Measurements from ENCODE around the gene CYTH2.

CYTH2 gene

GRCh38 chr19:48512504-48513288 is 43.5 kb downstream of the CYTH2 start:
- TF ChIP-seq TAF1 (IDR thresholded peaks at IDR 0.05; ENCODE audit: low read depth) (no peak), ZBTB7A (IDR thresholded peaks at IDR 0.05; ENCODE audit: low read depth) (no peak), RAD21 (IDR thresholded peaks at IDR 0.05; ENCODE audit: low read depth) (no peak), USF1 (IDR thresholded peaks at IDR 0.05) (no peak), FOXM1 (IDR thresholded peaks at IDR 0.05; ENCODE audit: borderline replicate concordance, low read depth) (no peak), EGR1 (IDR thresholded peaks at IDR 0.05) (no peak), NFIC (IDR thresholded peaks at IDR 0.05) (no peak), YY1 (IDR thresholded peaks at IDR 0.05; ENCODE audit: low read depth) (no peak), EP300 (IDR thresholded peaks at IDR 0.05; ENCODE audit: borderline replicate concordance) (no peak), CEBPB (IDR thresholded peaks at IDR 0.05) (no peak), MAX (IDR thresholded peaks at IDR 0.05) (no peak), TEAD4 (IDR thresholded peaks at IDR 0.05) (no peak), CREB1 (IDR thresholded peaks at IDR 0.05; ENCODE audit: low read depth) (no peak), REST (IDR thresholded peaks at IDR 0.05; ENCODE audit: low read depth) (no peak), TCF12 (IDR thresholded peaks at IDR 0.05; ENCODE audit: low read depth) (no peak)

GRCh38 chr19:48513289-48514122 is 44.3 kb downstream of the CYTH2 start:
- no peak for TF ChIP-seq FOXM1 (IDR thresholded peaks at IDR 0.05; ENCODE audit: borderline replicate concordance, low read depth)
- peak; percentile 55; the same call in 1 of the 2 replicates for TF ChIP-seq USF1 (IDR thresholded peaks at IDR 0.05)
- no peak for TF ChIP-seq RAD21 (IDR thresholded peaks at IDR 0.05; ENCODE audit: low read depth)
- 0 out of 2 replicates have a peak, but pooled peaks have one; percentile 49 for TF ChIP-seq TAF1 (IDR thresholded peaks at IDR 0.05; ENCODE audit: low read depth)
- no peak for TF ChIP-seq REST (IDR thresholded peaks at IDR 0.05; ENCODE audit: low read depth)
- no peak for TF ChIP-seq NFIC (IDR thresholded peaks at IDR 0.05)
- TF ChIP-seq CEBPB (IDR thresholded peaks at IDR 0.05): no peak
- no peak for TF ChIP-seq YY1 (IDR thresholded peaks at IDR 0.05; ENCODE audit: low read depth)
- no peak for TF ChIP-seq TEAD4 (IDR thresholded peaks at IDR 0.05)
- no peak for TF ChIP-seq CREB1 (IDR thresholded peaks at IDR 0.05; ENCODE audit: low read depth)
- TF ChIP-seq ZBTB7A (IDR thresholded peaks at IDR 0.05; ENCODE audit: low read depth): peak; percentile 92
- no peak for TF ChIP-seq EGR1 (IDR thresholded peaks at IDR 0.05)
- TF ChIP-seq EP300 (IDR thresholded peaks at IDR 0.05; ENCODE audit: borderline replicate concordance): 0 out of 2 replicates have a peak, but pooled peaks have one; percentile 14
- TF ChIP-seq TCF12 (IDR thresholded peaks at IDR 0.05; ENCODE audit: low read depth): peak; percentile 41; the same call in 1 of the 2 replicates
- peak; percentile 40 for TF ChIP-seq MAX (IDR thresholded peaks at IDR 0.05)

- TF ChIP-seq RAD21 (IDR thresholded peaks at IDR 0.05; ENCODE audit: low read depth): no peak
- no peak for TF ChIP-seq MAX (IDR thresholded peaks at IDR 0.05)
Measured at GRCh38 chr19:48514123-48514458, 44.9 kb downstream of the CYTH2 start.

GRCh38 chr19:48516536-48516935 is 47.4 kb downstream of the CYTH2 start:
- TF ChIP-seq USF1 (IDR thresholded peaks at IDR 0.05) (no peak), FOXM1 (IDR thresholded peaks at IDR 0.05; ENCODE audit: borderline replicate concordance, low read depth) (no peak), EGR1 (IDR thresholded peaks at IDR 0.05) (no peak), YY1 (IDR thresholded peaks at IDR 0.05; ENCODE audit: low read depth) (no peak), EP300 (IDR thresholded peaks at IDR 0.05; ENCODE audit: borderline replicate concordance) (no peak), CEBPB (IDR thresholded peaks at IDR 0.05) (no peak), RAD21 (IDR thresholded peaks at IDR 0.05; ENCODE audit: low read depth) (no peak), CREB1 (IDR thresholded peaks at IDR 0.05; ENCODE audit: low read depth) (no peak), MAX (IDR thresholded peaks at IDR 0.05) (no peak)
